ENCODE measurements around the gene MYO5A.

GRCh38 chr15:52307847-52308246, 220.8 kb downstream of the MYO5A start:
- TF ChIP-seq MYC (IDR thresholded peaks at IDR 0.05; ENCODE audit: low read depth, low read length) (no peak), POLR2A (IDR thresholded peaks at IDR 0.05; ENCODE audit: extremely low read depth, insufficient read length) (no peak), CTCF (IDR thresholded peaks at IDR 0.05; ENCODE audit: low read depth, low read length) (no peak), MAX (IDR thresholded peaks at IDR 0.05; ENCODE audit: low read depth, low read length) (no peak)

Data from NB4 (cell line).